Caco-2 (cell line): ENCODE data around the gene TCF15. TPM values are rescaled to one million over a fixed set of nuclear protein-coding genes. Genes with fewer than 3 reads are reported as not detected.

Source experiments
- BruUV-seq: library from RNA; stranded (reverse); fragments of 400-500 nt; replicated peaks from 2 replicates; lab custom pipeline; 2021; lab: Mats Ljungman, UMichigan
- CTCF ChIA-PET: fragments of 300-600 bp; sonication (Branson Sonifier 250); formaldehyde crosslinking; loops from one replicate; lab custom pipeline; 2022; ENCODE audit warnings: antibody characterized with exemption; lab: Charles Lee
- POLR2A ChIA-PET: fragments of 300-600 bp; sonication (Branson Sonifier 250); formaldehyde crosslinking; loops from one replicate; lab custom pipeline; 2022; ENCODE audit warnings: antibody characterized with exemption; lab: Charles Lee
- DNase-seq, 2 experiments: peaks; one replicate each; pipeline versions ENCODE4 v3.0.0 to v3.0.0-alpha.2; 2020 to 2022
- H3K27me3 ChIP-seq: replicated peaks from 2 replicates; pipeline ENCODE4 v1.6.0; 2011; ENCODE audit warnings: low read length; ENCODE audit not compliant: control insufficient read depth, insufficient read depth
- H3K36me3 ChIP-seq: 2 replicates; pipeline ENCODE4 v1.5.1; 2011; ENCODE audit warnings: low read length; ENCODE audit not compliant: control insufficient read depth, insufficient read depth
- H3K4me1 ChIP-seq: fragments of 250-450 bp; sonication (Bioruptor Pico); 2 replicates; pipeline ENCODE4 v1.5.1; 2020; ENCODE audit warnings: mild to moderate bottlenecking
- H3K4me3 ChIP-seq: 2 replicates; pipeline ENCODE4 v1.5.1; 2011; ENCODE audit warnings: low read depth, mild to moderate bottlenecking, control low read depth, low read length
- H3K9me3 ChIP-seq: fragments of 250-450 bp; sonication (Bioruptor Pico); 2 replicates; pipeline ENCODE4 v1.5.1; 2020; ENCODE audit warnings: mild to moderate bottlenecking, moderate library complexity
- H3K27ac Mint-ChIP-seq: one replicate; pipeline ENCODE4 v1.8.0; 2022; ENCODE audit warnings: mixed read lengths; ENCODE audit not compliant: unreplicated experiment
- H3K27me3 Mint-ChIP-seq: one replicate; pipeline ENCODE4 v1.8.0; 2022; ENCODE audit warnings: mixed read lengths; ENCODE audit not compliant: insufficient read depth, unreplicated experiment
- H3K36me3 Mint-ChIP-seq: one replicate; pipeline ENCODE4 v1.8.0; 2022; ENCODE audit warnings: mild to moderate bottlenecking, mixed read lengths; ENCODE audit not compliant: insufficient read depth, unreplicated experiment
- H3K4me1 Mint-ChIP-seq: one replicate; pipeline ENCODE4 v1.8.0; 2022; ENCODE audit warnings: low read depth, mixed read lengths; ENCODE audit not compliant: unreplicated experiment
- H3K4me3 Mint-ChIP-seq: one replicate; pipeline ENCODE4 v1.8.0; 2022; ENCODE audit warnings: mild to moderate bottlenecking, moderate library complexity, mixed read lengths; ENCODE audit not compliant: unreplicated experiment
- H3K9me3 Mint-ChIP-seq: one replicate; pipeline ENCODE4 v1.8.0; 2022; ENCODE audit warnings: mixed read lengths; ENCODE audit not compliant: unreplicated experiment
- CTCF ChIP-seq, 2 experiments: fragments of 200-600 bp in 1 of 2; IDR thresholded peaks; 1 replicate in 1 of 2; 2 replicates in 1 of 2; pipeline versions ENCODE4 v1.5.1 to v1.8.0; 2011 to 2022; ENCODE audit warnings: antibody characterized with exemption in 1 of 2, control low read depth in 1 of 2, inconsistent platforms in 1 of 2, low read depth in 1 of 2, low read length in 1 of 2, mild to moderate bottlenecking in 1 of 2, moderate library complexity in 1 of 2; ENCODE audit not compliant: insufficient read depth in 1 of 2, severe bottlenecking in 1 of 2, unreplicated experiment in 1 of 2
- intact Hi-C: fragments of 100-400 bp; cut with micrococcal nuclease; formaldehyde crosslinking; loops from one replicate; pipeline ENCODE4 v1.10.0; 2022; ENCODE audit not compliant: unreplicated experiment
- total RNA-seq: library from RNA; stranded (reverse); gene quantifications from 2 replicates; pipeline ENCODE4 v1.2.3, GENCODE V29; 2022

TCF15 gene
- total RNA-seq, 1 experiment from 2014 or later: not detected

- CTCF ChIA-PET: no interaction called here
- no peaks in the 10 kb centered on the region for H3K36me3 Mint-ChIP-seq
Measured at GRCh38 chr20:556984-557383, 53.1 kb downstream of the TCF15 start.

DNA sequence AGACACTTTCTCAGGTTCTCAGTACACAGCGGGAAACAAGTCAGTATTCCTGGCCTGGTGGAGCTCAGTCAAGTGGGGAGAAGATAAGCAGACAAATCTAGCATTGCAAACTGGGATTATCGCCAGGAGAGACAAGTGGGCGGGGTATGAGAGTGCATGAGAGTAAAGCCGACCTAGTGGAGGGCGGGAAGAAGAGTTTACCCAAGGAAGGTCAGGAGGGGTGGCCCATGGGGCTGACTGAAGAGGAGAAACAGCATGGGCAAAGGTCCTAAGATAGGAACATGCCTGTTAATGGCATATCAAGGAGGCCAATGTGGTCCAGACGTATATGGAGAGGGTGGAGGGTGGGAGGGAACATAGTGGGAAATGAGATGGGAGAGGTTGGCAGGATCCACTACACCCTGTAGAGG is 54.1 kb downstream of the TCF15 start:
- intact Hi-C loops: no loop called here
- Mint-ChIP-seq H3K4me3 (no peak overlapping the region), H3K27me3 (peaks cover 13% of the 10 kb centered on the region), H3K36me3 (no peaks in the 10 kb centered on the region), H3K4me1 (peaks cover 7% of the 10 kb centered on the region), H3K9me3 (no peaks in the 10 kb centered on the region), H3K27ac (no peak overlapping the region)
- Histone ChIP-seq H3K36me3 (no peaks in the 10 kb centered on the region), H3K4me1 (0 out of 2 replicates have a peak, but pooled peaks cover 11% of the 10 kb centered on the region), H3K9me3 (no peaks in the 10 kb centered on the region), H3K27me3 (no peaks in the 10 kb centered on the region), H3K4me3 (no peak overlapping the region)
- DNase-seq: peak in 1 of 2 experiments; percentile 62
- TF ChIP-seq CTCF (IDR thresholded peaks at IDR 0.05; ENCODE audit: insufficient read depth in 1 of 2, low read depth in 1 of 2, low read length in 1 of 2, severe bottlenecking in 1 of 2, unreplicated experiment in 1 of 2): no peak
- ChIA-PET POLR2A (no interaction called here), CTCF (interaction anchor here (0.8 kb wide), 1 partner anchor 13 kb away, joined by 3 read pairs; the partner anchor contains the start of gene CSNK2A1)
- BruUV-seq: no TSS peak

More at GRCh38 chr20:556984-557383, 53.1 kb downstream of the TCF15 start:
- Mint-ChIP-seq H3K9me3 (no peaks in the 10 kb centered on the region), H3K4me3 (no peak overlapping the region), H3K27ac (no peak overlapping the region), H3K4me1 (peaks cover 7% of the 10 kb centered on the region), H3K27me3 (peaks cover 13% of the 10 kb centered on the region)
- no peak for DNase-seq
- Histone ChIP-seq H3K9me3 (no peaks in the 10 kb centered on the region), H3K4me1 (peaks cover 11% of the 10 kb centered on the region; the same call in 1 of the 2 replicates), H3K36me3 (no peaks in the 10 kb centered on the region), H3K27me3 (no peaks in the 10 kb centered on the region), H3K4me3 (no peak overlapping the region)
- no peak for TF ChIP-seq CTCF (IDR thresholded peaks at IDR 0.05; ENCODE audit: insufficient read depth in 1 of 2, low read depth in 1 of 2, low read length in 1 of 2, severe bottlenecking in 1 of 2, unreplicated experiment in 1 of 2)
- POLR2A ChIA-PET: no interaction called here
- intact Hi-C loops: no loop called here
- BruUV-seq: no TSS peak

Other genes with a start within 250 kb of the TCF15 start
- 113 and 132 TPM in 2 replicates for gene TRIB3, start 229.5 kb downstream of the TCF15 start, total RNA-seq
- gene RBCK1, start 202.0 kb downstream of the TCF15 start, total RNA-seq: 103 and 111 TPM in 2 replicates
- 30.0 and 35.8 TPM in 2 replicates for gene TBC1D20, start 147.8 kb downstream of the TCF15 start, total RNA-seq
- gene CSNK2A1, start 66.5 kb downstream of the TCF15 start, total RNA-seq: 188 and 205 TPM in 2 replicates
- gene SRXN1, start 42.9 kb upstream of the TCF15 start, total RNA-seq: 32.5 and 33.7 TPM in 2 replicates
- not detected in 2 replicates for gene SCRT2, start 65.5 kb upstream of the TCF15 start, total RNA-seq
- 0.50 and 0.56 TPM in 2 replicates for gene SLC52A3, start 158.2 kb upstream of the TCF15 start, total RNA-seq
- 13.8 and 18.4 TPM in 2 replicates for gene FAM110A, start 223.4 kb upstream of the TCF15 start, total RNA-seq